HFF-Myc (cell line): ENCODE measurements around the gene VRK1.

ENCODE experiments used
- DNase-seq: peaks from one replicate; pipeline ENCODE4 v3.0.0-alpha.2; 2011; ENCODE audit warnings: low read depth; ENCODE audit errors: extremely low read depth
- H3K4me3 ChIP-seq: replicated peaks from 2 replicates; pipeline ENCODE4 v1.5.1; 2011; ENCODE audit warnings: low read depth, mild to moderate bottlenecking, control low read depth, low read length
- CTCF ChIP-seq: IDR thresholded peaks from 2 replicates; pipeline ENCODE4 v1.5.1; 2012; ENCODE audit warnings: mild to moderate bottlenecking, low read depth, low read length, control low read depth; ENCODE audit errors: missing control alignments

VRK1 gene

DNA sequence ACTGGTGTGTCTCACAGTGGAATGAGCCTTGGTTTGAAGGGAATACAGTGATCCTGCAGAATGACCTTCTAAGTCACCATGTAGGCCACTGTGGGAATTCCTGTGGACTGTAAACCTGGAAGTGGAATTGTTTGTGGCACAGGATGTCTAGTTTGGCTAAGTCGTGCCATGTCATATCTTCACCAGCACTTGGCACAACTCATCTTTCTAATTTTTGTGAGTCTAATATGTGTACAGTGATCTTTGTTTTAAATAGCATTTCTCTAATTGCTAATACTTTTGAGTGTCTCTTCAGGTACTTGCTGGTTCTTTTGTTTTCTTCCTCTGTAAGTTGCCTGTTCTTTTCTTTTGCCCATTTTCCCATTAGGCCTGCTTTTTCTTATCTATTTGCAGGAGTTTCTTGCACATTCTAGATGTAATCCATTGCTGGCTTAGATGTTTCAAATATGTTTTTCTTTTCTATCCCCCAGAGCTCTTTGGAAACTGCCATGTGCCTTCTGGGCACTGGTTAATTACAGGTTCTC, 112.7 kb downstream of the VRK1 start:
- no peak overlapping the region for H3K4me3 ChIP-seq
- no peak for DNase-seq
- no peak for TF ChIP-seq CTCF

- TF ChIP-seq CTCF = no peak
- no peak overlapping the region for H3K4me3 ChIP-seq
- no peak for DNase-seq
These were observed 114.4 kb downstream of the VRK1 start for GRCh38 chr14:96911499-96912149.

GRCh38 chr14:96914571-96915128, 117.5 kb downstream of the VRK1 start:
- H3K4me3 ChIP-seq = no peak overlapping the region
- DNase-seq = peak; percentile 6
- TF ChIP-seq CTCF = no peak

- TF ChIP-seq CTCF = no peak
- no peak for DNase-seq
- no peak overlapping the region for H3K4me3 ChIP-seq
These were observed 118.3 kb downstream of the VRK1 start for GRCh38 chr14:96915478-96915877.

DNA sequence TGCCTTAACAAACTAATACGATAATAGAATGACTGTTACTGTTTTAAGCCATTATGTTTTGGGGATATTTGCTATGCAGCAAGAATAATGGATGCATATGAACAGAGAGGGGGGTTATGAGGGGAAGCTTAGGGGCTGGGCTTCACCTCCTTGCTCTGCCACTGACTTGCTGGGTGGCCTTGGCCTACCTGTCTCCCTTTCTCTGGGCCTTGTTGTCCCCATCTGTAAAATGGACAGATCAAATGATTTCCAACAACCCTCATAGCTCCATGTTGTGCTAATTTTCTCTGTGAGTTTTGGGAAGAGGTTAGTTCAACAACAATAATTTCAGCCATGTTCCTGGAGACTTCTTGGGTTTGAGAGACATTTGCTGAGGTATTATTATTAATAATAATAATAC, 119.6 kb downstream of the VRK1 start:
- TF ChIP-seq CTCF = no peak
- DNase-seq = no peak
- no peak overlapping the region for H3K4me3 ChIP-seq

DNA sequence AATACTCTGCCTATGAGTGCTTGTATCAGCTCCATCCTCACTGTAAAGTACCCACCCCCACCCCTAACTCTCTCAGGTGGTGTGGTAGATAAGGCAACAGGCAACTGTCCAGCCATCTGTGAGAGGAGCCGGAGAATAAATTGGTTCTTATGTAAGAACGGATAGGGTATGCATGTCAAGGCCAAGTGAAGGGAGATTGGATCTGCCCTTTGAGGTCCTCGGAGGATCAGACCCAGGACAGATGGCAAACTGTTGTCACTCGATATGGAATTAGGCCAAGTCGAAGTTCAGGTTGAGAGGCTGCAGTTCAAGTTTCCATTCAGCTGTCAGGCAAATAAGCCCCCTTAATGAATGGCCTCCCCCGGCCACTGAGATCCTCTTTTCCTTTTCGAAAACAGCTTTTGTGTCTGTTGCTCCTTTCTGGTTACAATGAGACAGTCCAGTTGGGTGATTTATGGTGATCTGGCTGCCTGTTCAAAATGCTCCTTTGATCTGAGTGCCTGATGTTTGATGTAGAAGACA, 120.3 kb downstream of the VRK1 start:
- no peak for TF ChIP-seq CTCF
- no peak for DNase-seq
- H3K4me3 ChIP-seq = no peak overlapping the region

DNA sequence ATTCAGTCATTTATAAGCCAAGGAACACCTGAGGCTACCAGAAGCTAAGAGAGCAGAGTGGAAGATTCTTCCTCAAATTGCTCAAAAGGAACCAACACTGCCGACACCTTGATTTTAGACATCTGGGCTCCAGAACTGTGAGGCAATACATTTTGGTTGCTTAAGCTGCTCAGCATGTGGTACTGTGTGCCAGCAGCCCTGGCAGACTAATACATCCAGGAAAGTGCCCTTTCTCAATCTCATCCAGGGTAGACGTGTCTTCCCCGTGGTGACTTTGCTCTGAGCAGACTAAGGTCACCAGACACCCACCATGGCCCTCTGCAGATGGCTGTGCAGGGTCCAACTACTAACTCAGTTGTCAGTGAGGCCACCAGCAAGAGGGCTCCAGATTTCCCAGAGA, 122.8 kb downstream of the VRK1 start:
- no peak for TF ChIP-seq CTCF
- no peak for DNase-seq

More for the DNA sequence above, 122.8 kb downstream of the VRK1 start:
- H3K4me3 ChIP-seq = no peak overlapping the region
